Measurements from ENCODE around the gene GNG4.
"Not testable (repeated sequence)": the region's sequence is repeated elsewhere in the genome, so short reads cannot be mapped to it uniquely, and the experiment has no call there.

Gene GNG4

DNA sequence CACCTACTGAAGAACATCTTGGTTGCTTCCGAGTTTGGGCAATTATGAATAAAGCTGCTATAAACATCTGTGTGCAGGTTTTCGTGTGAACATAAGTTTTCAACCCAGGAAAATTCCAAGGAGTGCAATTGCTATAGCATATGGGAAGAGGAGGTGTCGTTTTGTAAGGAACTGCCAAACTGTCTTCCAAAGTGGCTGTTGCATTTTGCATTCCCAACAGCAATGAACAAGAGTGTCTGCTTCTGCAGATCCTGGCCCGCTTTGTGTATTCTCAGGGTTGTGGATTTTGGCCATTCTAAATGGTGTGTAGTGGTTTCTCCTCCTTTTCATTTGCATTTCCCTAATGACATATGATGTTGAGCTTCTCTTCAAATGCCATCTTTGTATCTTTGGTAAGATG, 23.8 kb downstream of the GNG4 start:
- DNase-seq (ENCODE audit: low read depth) = no peak

DNA sequence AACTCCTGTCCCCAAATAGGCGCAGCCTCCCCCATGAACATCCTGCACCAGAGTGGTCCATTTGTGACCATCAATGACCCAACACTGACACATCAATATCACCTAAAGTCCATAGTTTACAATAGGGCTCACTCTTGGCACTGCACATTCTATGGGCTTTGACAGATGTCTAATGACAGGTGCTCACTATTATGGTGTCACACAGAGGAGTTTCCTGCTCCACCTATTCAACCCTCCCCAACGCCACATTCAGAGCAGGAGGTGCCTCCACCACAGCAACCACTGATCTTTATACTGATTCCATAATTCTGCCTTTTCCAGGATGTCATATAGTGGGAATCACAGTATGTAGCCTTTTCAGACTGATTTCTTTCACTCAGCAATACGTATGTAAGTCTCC, 24.2 kb downstream of the GNG4 start:
- no peak for DNase-seq (ENCODE audit: low read depth)

DNA sequence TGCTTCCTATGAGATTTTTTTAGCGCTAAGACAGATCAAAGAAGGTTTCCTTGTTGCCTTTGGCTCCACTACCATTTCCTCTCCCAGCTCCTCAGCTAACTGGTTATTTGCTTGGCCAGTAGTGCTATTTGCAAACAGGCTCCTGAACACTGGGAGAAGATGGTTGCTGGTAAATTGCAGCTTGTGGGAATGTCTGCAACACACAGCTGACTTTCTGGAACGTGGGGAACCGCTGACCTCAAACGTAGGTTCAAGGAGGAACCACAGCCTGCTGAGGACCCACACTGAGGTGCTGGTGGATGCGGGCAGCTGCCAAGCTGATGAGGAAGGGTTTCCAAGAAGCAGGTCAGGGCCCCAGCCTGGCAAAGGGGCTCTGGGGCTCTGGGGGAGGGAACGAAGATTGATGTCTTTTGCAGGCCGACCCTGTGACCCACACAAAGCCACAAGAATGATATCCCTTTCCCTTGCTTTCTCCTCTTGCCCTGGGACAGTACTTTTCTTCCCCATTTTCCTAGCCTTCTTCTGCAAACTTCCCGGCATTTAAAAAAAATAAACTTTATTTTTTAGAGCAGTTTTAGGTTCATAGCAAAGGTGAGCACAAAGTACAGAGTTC, 24.8 kb downstream of the GNG4 start:
- no peak for DNase-seq (ENCODE audit: low read depth)

DNA sequence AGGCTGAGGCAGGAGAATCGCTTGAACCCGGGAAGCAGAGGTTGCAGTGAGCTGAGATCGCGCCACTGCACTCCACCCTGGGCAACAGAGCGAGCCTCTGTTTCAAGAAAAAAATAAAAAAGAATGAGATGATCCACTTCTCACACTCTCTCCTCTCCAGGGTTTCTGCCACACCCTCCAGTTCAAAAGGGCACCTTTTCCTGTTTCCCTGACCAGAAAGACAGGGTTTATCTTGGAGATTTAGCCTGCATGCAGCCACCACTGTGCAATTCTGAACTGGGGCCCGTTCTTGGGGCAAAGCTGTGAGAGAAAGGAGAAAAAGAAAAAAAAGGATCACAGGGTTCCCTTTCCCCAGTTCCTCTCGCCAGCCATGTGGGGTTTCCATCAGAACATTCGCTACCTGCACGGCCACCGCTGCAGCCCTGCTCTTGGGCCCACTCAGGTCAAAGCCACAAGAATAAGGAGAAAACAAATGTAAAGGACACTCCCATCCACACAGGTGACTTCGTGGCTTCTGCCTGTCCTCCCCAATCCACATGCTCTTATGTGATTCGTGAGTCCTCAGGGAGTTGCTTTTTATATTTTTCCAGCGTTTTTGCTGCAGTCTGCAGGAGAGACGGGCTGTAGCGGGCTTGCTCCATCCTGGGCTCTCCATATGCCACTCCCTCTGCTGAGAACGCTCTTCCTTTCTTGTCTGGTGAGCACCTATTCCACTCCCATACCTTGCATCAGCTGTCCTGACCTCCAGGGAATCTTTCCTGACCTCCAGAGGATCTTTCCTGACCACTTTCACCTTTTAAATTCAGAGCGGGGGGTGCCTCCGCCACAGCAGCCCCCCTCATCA, 26.4 kb downstream of the GNG4 start:
- DNase-seq (ENCODE audit: low read depth) = no peak

DNA sequence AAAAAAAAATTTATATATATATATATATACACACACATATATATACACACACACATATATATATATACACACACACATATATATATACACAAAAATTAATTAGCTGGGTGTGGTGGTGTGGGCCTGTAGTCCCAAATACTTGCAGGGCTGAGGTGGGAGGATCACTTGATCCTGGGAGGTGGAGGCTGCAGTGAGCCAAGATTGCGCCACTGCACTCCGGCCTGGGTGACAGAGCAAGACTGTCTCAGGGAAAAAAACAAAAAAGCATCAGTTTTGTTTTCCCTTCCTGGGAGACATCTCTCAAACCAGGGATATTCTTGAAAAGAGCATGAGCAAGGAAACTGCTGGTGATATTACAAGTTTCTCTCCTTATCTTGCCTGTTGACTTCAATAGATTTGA, 30.4 kb downstream of the GNG4 start:
- DNase-seq (ENCODE audit: low read depth) = not testable (repeated sequence)

DNA sequence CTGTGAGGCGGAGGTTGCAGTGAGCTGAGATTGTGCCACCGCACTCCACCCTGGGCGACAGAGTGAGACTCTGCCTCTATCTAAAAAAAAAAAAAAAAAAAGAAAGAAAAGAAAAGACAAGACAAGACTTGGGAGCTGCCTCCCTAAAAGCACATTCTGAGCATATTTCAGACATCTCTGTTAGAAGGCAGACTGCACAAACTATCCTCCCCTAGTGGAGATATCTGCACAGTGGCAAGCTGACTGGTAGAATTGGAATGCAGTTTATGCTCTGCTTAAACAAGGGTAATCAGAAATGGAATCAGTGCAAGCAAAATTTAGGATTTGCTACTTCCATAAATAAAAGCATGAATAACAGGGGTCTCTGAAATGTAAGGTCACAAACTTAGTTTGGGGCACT, 31.8 kb downstream of the GNG4 start:
- DNase-seq (ENCODE audit: low read depth) = peak; percentile 41

DNA sequence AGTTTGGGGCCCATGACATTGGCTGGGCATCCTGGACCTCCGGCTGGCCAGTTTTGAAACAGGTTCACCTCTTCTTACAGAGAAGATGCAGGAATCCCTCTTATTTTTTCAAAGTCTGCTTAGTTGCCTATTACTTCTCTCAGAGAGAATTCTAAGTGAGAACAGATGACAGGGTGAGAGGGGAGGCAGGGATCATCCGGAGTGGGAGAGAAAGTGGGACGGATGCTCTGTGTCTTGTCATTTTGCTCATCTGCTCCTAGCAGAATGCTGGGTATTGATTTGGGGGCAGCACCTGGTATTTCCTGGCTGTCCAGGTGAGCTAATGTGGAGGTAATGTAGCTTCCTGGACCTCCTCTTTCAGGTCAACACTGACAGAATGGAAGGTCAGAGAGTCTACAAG, 32.4 kb downstream of the GNG4 start:
- no peak for DNase-seq (ENCODE audit: low read depth)

DNA sequence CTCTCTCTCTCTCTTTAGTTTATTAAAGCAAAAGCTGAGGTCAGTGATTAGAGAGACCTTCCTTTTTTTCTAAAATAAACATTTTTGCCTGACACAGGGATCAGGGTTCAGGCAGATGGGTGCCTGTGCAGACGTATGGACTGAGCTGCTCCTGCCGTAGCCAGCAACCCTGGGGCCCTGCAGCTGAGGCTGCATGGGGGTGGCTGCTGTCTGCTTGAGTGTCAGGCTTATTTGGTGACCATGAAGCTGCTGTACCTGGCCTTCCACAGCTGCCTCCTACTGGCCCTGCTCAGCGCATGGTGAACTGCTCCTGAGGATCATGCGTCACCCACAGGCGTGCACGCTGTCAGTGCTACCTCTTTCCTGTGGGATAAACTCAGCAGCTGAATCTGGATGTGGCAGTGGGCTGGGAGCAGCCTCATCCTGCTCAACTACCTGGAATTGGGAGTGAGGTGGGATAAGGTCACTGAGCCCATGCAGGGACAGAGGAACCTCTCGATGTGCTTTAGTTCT, 35.1 kb downstream of the GNG4 start:
- DNase-seq (ENCODE audit: low read depth) = no peak

DNA sequence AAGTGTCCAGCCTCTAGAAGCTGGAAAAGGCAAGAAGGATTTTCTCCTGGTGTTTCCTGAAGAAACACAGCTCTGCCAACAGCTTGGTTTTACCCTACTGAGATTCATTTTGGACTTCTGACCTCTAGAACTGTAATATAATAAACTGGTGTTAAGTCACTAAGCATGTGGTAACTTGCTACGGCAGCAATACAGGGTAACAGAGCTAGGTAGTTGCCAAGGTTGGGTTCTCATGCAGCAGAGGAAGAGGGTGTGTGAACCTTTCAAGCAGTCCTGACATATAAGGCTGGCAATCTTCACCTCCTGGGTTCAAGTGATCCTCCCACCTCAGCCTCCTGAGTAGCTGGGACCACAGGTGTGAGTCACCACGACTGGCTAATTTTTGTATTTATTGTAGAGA, 36.0 kb downstream of the GNG4 start:
- no peak for DNase-seq (ENCODE audit: low read depth)

DNA sequence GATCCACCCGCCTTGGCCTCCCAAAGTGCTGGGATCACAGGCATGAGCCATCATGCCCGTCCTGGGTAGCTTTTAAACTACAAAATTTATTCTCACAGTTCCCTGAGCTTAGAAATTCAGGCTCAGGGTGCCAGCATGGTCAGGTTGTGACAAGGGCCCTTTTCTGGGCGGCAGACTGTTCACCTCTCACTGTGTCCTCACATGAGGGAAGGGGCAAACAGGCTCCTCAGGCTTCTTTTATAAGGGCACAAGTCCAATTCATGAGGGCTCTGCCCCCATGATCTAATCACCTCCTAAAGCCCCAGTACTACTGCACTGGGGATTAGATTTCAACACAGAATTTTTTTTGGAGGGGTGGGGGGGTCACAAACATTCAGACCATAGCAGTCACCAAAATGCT, 36.8 kb downstream of the GNG4 start:
- no peak for DNase-seq (ENCODE audit: low read depth)

DNA sequence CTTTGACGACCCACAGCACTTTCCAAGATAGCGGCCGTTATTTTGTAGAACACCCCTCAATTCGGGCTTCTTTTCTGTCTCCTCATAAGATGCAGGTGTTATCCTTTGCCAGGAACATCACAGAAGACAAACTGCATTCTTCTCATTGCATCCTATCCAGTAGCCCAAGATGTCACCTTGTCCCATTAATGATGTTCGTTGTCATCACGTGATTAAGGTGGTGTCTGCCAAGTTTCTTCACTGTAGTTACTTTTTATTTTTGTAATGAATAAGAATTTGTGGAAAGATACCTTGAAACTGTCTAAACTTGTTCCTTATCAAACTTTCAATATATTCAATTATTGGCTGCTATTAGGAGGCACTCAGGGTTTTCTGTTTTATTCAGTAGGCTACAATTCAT, 39.4 kb downstream of the GNG4 start:
- DNase-seq (ENCODE audit: low read depth) = no peak

DNA sequence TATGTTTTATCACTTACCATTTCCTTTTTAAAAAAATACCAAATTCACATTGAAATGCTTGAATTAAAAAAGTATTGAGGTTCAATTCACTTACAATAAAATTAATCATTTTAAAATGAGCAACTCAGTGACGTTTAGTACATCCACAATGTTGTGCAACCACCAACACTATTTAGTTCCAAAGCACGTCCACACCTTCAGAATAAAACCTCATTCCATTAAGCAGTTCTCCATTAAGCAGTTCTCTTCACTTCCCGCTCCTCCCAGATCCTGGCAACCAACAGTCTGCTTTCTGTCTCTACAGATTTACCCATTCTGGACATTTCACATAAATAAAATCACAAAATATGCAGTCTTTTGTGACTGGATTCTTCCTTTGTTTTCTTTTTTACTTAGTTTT, 41.3 kb downstream of the GNG4 start:
- DNase-seq (ENCODE audit: low read depth) = no peak

DNA sequence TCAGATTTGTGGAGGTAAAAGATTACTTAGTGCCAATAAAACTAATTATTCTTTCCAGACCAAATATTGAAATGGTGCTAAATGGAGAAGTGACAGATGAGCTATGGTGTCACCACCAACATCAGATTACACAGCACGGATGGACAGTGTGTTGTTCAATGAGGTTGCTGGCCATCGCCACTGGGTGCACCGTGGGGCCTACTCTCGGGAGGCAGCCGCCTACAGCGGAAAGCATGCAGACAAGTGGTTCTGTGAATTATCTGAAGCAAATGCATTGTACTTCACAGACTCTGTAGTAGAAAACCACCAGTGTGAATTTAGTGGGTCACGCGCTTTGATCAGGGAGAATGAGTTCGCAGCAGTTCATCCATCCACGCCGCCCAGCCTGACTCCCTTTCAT, 42.3 kb downstream of the GNG4 start:
- DNase-seq (ENCODE audit: low read depth) = no peak

DNA sequence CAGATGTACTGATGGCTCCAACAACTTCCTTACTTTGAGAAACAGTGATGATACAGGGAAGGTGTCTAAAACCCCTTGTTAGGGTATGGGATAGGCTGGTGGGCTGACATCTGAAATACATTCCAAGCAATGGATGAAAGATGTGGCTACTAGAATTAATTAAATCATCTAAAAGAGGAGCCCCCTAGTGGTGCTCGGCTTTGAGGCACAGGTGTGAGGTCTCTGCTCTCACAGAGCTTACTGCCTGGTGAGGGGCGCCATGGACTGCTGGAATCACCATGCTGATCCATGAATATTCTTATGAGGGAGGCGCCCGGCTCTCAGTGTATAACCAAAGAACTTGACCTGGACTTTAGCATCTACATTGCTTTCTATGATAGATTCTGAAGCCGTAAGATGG, 48.5 kb downstream of the GNG4 start:
- DNase-seq (ENCODE audit: low read depth) = no peak

DNA sequence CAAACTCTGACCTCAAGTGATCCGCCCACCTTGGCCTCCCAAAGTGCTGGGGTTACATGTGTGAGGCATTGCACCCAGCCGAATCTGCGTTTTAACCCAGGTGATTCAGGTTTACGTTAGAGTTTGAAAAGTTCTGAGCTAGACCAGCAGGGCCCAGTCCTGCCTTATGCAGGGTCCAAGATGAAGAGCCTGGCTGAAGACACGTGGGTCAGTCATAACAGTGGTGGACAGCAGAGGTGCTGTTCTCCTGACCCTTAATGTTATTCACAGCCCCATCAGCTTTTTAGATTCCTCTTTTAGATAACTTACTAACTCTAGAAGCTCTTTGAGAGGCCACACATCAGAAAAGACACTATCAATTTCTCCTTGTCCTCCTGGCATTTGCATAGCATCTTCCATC, 50.0 kb downstream of the GNG4 start:
- DNase-seq (ENCODE audit: low read depth) = no peak

DNA sequence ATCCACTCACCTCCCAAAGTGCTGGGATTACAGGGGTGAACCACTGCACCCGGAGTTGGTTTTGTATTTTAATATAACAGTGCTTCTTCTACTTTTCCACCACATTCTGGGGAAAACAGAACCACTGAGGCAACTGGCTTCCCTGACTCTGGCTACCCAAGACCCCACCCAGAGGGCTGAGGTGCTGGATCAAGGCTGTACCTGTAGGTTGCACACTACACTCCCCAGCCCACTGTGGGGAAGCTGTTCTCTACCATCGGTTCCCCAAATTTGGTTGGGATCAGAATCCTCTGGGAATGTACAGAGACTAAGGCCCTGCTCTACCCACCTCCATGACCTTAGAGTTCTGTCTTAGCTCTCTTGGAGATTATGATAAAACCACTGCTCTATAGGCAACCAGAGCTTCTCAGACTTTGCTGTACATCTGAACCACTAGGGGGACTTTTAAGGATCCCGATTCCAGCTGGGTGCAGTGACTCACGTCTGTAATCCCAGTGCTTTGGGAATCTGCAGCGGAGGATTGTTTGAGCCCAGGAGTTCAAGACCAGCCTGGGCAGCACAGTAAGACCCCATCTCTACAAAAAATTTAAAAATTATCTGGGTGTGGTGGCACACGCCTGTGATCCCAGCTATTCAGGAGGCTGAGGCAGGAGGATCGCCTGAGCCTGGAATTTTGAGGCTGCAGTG, 51.6 kb downstream of the GNG4 start:
- peak; percentile 15 for DNase-seq (ENCODE audit: low read depth)

DNA sequence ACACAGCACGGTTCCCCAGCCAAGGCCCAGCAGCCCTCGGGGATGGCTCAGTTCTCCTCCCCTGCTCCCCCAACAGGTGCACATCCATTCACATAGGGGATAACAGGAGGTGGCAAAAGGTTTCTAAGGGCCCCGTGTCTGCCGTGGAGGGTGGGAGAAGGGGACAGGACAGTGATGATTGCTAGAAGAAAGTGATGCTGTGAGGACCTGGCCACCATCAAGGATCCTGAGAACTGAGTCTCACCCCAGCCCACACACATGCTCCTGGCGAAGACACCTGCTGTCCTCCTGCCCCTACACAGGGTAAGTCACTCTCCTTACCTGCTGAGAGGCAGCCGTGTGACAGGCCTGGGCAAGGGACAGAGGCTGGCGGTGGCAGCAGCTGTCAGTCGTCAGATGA, 54.5 kb downstream of the GNG4 start:
- no peak for DNase-seq (ENCODE audit: low read depth)

DNA sequence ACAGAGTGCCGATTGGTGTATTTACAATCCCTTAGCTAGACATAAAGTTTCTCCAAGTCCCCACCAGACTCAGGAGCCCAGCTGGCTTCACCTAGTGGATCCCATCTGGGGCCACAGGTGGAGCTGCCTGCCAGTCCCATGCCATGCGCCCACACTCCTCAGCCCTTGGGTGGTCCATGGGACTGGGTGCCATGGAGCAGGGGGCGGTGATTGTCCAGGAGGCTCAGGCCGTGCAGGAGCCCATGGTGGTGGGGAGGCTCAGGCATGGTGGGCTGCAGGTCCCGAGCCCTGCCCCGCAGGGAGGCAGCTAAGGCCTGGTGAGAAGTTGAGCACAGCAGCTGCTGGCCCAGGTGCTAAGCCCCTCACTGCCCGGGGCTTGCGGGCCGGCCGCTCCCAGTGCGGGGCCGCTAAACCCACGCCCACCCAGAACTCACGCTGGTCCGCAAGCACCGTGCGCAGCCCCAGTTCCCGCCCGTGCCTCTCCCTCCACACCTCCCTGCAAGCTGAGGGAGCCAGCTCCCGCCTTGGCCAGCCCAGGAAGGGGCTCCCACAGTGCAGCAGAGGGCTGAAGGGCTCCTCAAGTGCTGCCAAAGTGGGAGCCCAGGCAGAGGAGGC, 55.2 kb downstream of the GNG4 start:
- not testable (repeated sequence) for DNase-seq (ENCODE audit: low read depth)

DNA sequence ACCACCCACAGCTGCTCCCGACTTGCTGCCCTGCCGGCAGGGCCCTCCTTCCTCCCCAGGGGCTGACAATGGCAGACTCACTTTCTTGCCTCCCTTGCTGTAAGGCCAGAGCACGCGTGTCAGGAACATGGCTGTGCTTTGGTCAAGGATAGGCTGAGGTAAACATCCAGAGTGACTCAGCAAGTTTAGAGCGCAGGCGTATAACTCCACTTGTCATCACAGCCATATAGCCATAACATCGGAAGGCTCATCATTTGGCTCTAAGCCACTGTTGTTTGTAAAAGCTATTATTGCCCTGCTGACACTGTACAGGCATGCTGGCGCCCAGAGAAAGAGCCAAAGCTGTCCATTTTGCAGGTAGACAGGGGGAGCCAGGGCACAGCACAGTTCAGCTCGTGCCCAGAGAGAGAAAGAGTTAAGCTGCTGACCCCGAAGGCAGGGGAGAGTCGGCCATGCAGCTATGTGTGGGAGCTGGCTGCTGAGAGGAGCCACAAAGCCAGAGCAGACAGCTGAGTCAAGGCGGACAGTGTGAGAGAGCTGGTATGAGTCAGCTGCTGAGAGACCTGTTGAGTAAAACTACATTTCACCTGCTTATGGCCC, 60.6 kb downstream of the GNG4 start:
- DNase-seq (ENCODE audit: low read depth) = peak; percentile 61

DNA sequence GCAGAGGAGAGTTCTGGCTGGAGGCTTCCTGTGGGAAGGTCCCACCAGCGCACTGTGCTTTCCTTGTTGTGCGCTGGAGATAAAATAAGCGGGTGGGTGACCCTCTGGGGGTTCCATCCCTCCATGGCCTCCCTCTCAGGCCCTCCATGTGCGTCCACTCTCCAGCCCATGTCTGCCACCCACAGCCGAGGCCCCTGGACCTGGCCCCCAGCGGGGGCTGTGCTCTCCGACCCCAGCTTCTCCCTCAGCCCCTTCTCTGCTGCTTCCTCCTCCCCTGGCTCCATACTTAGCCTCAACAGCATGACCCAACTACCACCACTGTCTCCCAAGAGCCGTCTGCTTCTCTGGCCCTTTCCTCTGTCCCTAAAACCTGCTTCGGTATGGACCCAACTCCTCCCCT, 61.4 kb downstream of the GNG4 start:
- DNase-seq (ENCODE audit: low read depth) = no peak

DNA sequence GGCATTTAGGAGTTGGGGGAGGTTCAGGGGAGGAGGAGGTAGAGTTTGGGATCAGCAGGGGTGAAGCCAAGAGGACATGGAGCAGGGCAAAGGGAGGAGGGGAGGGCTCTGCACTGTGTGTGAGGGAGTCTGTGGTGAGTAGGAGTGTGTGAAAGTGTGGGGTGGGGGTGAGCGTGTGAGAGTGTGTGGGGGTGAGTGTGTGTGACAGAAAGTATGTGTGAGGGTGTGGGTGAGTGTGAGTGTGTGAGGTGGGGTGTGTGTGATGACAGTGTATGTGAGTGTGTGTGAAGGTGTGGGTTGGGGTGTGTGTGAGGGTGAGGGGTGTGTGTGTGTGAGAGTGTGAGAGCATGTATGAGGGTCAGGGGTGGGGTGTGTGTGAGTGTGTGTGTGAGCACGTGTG, 62.6 kb downstream of the GNG4 start:
- DNase-seq (ENCODE audit: low read depth) = no peak

DNA sequence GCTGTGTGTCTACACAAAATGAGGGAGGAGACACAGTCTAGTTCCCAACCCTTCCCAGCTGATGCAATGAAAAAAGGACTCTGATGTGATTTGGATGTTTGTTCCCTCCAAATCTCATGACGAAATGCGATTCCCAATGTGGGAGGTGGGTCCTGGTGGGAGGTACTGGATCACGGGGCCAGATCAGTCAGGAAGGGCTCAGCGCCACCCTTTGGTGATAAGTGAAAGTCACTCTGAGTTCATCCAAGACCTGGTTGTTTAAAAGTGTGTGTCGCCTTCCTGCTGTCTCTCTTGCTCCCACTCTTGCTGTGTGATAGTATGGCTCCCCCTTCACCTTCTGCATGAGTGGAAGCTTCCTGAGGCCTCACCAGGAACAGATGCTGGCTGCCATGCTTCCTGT, 63.2 kb downstream of the GNG4 start:
- DNase-seq (ENCODE audit: low read depth) = no peak
